GM21825 (cell line): ENCODE data around the gene ZSWIM4.
"Not testable (repeated sequence)": the region's sequence is repeated elsewhere in the genome, so short reads cannot be mapped to it uniquely, and the experiment has no call there.

Experiments used
- ATAC-seq: cut with Tn5 transposase; IDR thresholded peaks from one replicate; pipeline ENCODE4 v1.9.1; 2021; ENCODE audit warnings: mild to moderate bottlenecking, moderate library complexity; ENCODE audit not compliant: unreplicated experiment

The ZSWIM4 gene

GRCh38 chr19:13794757-13795589 is at the start of gene ZSWIM4:
Gene ZSWIM4 (plus strand): TSS chr19:13795443. CDS start chr19:13795649, 206 bp downstream.
- peak; percentile 93 for ATAC-seq

GRCh38 chr19:13747098-13747453 is 48.2 kb upstream of the ZSWIM4 start:
- ATAC-seq: no peak

- no peak for ATAC-seq
Measured at GRCh38 chr19:13748169-13748828, 46.9 kb upstream of the ZSWIM4 start.

- no peak for ATAC-seq
Measured at GRCh38 chr19:13751436-13751835, 43.8 kb upstream of the ZSWIM4 start.

- not testable (repeated sequence) for ATAC-seq
Measured at GRCh38 chr19:13753622-13754021, 41.6 kb upstream of the ZSWIM4 start.

- no peak for ATAC-seq
Measured at GRCh38 chr19:13756210-13756609, 39.0 kb upstream of the ZSWIM4 start.

GRCh38 chr19:13757805-13758772 is 37.2 kb upstream of the ZSWIM4 start:
- no peak for ATAC-seq

GRCh38 chr19:13758795-13759194 is 36.4 kb upstream of the ZSWIM4 start:
- no peak for ATAC-seq

- no peak for ATAC-seq
Measured at GRCh38 chr19:13761423-13761822, 33.8 kb upstream of the ZSWIM4 start.

GRCh38 chr19:13762635-13763235 is 32.5 kb upstream of the ZSWIM4 start:
- no peak for ATAC-seq

GRCh38 chr19:13763265-13763664 is 32.0 kb upstream of the ZSWIM4 start:
- no peak for ATAC-seq

- ATAC-seq: no peak
Measured at GRCh38 chr19:13764101-13764807, 31.0 kb upstream of the ZSWIM4 start, which contains the start of gene MRI1. Gene MRI1 (plus strand): TSS chr19:13764522. CDS start chr19:13764589, 67 bp downstream.

GRCh38 chr19:13764821-13765394 is 30.3 kb upstream of the ZSWIM4 start:
- no peak for ATAC-seq

GRCh38 chr19:13765395-13766094 is 29.7 kb upstream of the ZSWIM4 start:
- no peak for ATAC-seq

- ATAC-seq: no peak
Measured at GRCh38 chr19:13766095-13766481, 29.2 kb upstream of the ZSWIM4 start.

- ATAC-seq: no peak
Measured at GRCh38 chr19:13768510-13768909, 26.7 kb upstream of the ZSWIM4 start.

GRCh38 chr19:13770013-13770635 is 25.1 kb upstream of the ZSWIM4 start:
- no peak for ATAC-seq
